Suprapubic skin (tissue), 4 donors: ENCODE data around the gene SLC29A2.

Experiments
- POLR2A ChIP-seq, 2 donors: fragments of 450-650 bp; IDR thresholded peaks; one replicate each; pipeline ENCODE4 v1.6.1; 2017; ENCODE audit warnings: antibody characterized with exemption in 2 of 2, mild to moderate bottlenecking in 2 of 2, moderate library complexity in 2 of 2
- POLR2AphosphoS5 ChIP-seq, 3 donors: sonication (generic); formaldehyde crosslinking; IDR thresholded peaks; one replicate each; pipeline ENCODE4 v1.6.1; 2017; ENCODE audit warnings: antibody characterized with exemption in 3 of 3
- TF ChIP-seq, protein P1 (sequence below), 2 donors: fragments of 200-600 bp in 1 of 2; fragments of 450-650 bp in 1 of 2; sonication (generic) in 1 of 2; IDR thresholded peaks; one replicate each; pipeline ENCODE4 v1.5.1; 2016 to 2019; ENCODE audit warnings: antibody characterized with exemption in 2 of 2, mild to moderate bottlenecking in 1 of 2, moderate library complexity in 1 of 2

DNA sequence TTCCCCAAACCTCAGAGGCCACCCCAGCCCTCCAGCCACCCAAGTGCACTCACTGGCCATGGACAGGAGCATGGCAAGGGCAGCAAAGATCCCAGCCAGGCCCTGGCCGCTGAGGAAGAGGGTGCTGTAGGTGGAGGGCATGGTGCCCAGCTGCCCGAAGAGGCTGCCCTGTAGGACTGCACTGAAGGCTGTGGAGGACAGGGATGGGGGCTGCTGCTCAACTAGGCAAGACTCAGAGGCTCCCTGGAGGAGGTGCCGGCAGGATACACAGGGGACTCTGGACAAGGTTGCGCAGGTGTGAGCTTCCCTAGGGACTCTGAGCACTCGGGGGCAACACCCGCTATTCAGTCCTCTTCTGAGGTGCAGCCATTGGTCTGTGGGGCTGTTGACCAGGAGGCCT lies 3.1 kb downstream of the SLC29A2 start:
- no peak for TF ChIP-seq POLR2AphosphoS5 (IDR thresholded peaks at IDR 0.05)
- no peak for TF ChIP-seq POLR2A (IDR thresholded peaks at IDR 0.05)
- TF ChIP-seq, protein P1, sequence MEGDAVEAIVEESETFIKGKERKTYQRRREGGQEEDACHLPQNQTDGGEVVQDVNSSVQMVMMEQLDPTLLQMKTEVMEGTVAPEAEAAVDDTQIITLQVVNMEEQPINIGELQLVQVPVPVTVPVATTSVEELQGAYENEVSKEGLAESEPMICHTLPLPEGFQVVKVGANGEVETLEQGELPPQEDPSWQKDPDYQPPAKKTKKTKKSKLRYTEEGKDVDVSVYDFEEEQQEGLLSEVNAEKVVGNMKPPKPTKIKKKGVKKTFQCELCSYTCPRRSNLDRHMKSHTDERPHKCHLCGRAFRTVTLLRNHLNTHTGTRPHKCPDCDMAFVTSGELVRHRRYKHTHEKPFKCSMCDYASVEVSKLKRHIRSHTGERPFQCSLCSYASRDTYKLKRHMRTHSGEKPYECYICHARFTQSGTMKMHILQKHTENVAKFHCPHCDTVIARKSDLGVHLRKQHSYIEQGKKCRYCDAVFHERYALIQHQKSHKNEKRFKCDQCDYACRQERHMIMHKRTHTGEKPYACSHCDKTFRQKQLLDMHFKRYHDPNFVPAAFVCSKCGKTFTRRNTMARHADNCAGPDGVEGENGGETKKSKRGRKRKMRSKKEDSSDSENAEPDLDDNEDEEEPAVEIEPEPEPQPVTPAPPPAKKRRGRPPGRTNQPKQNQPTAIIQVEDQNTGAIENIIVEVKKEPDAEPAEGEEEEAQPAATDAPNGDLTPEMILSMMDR (IDR thresholded peaks at IDR 0.05), result no peak
